HepG2 (cell line): ENCODE results near the gene ZNF419. TPM values are rescaled to one million over a fixed set of nuclear protein-coding genes. Genes with fewer than 3 reads are reported as not detected.
A peak's percentile ranks its signal among the peaks of the same experiment; 100 is the strongest.

Experiments
- AKAP8 ChIP-seq: sonication (generic); formaldehyde crosslinking; IDR thresholded peaks from 2 replicates; pipeline ENCODE4 v1.5.1; 2020; ENCODE audit warnings: mild to moderate bottlenecking, missing genetic modification reagents
- GFI1 ChIP-seq: sonication (generic); formaldehyde crosslinking; IDR thresholded peaks from 2 replicates; pipeline ENCODE4 v1.5.0; 2020; ENCODE audit warnings: missing genetic modification reagents, mild to moderate bottlenecking, borderline replicate concordance
- HOXA3 ChIP-seq: sonication (generic); formaldehyde crosslinking; IDR thresholded peaks from 2 replicates; pipeline ENCODE4 v1.5.0; 2020; ENCODE audit warnings: missing genetic modification reagents
- MEIS2 ChIP-seq: sonication (generic); formaldehyde crosslinking; IDR thresholded peaks from 2 replicates; pipeline ENCODE4 v1.9.0; 2021; ENCODE audit warnings: mild to moderate bottlenecking, missing genetic modification reagents
- MLX ChIP-seq: IDR thresholded peaks from 2 replicates; pipeline ENCODE4 v1.6.1; 2016
- NFKB2 ChIP-seq: sonication (generic); formaldehyde crosslinking; IDR thresholded peaks from 2 replicates; pipeline ENCODE4 v1.4.0; 2020; ENCODE audit warnings: missing genetic modification reagents, borderline replicate concordance
- PBX3 ChIP-seq: sonication (generic); formaldehyde crosslinking; IDR thresholded peaks from 2 replicates; pipeline ENCODE4 v1.8.1; 2023; ENCODE audit warnings: missing genetic modification reagents, inconsistent platforms, borderline replicate concordance
- SALL1 ChIP-seq: sonication (generic); formaldehyde crosslinking; IDR thresholded peaks from 2 replicates; pipeline ENCODE4 v1.8.0; 2022; ENCODE audit warnings: mild to moderate bottlenecking, missing genetic modification reagents
- ZFX ChIP-seq: sonication (generic); formaldehyde crosslinking; IDR thresholded peaks from 2 replicates; pipeline ENCODE4 v1.4.0; 2020; ENCODE audit warnings: mild to moderate bottlenecking, low read depth, missing genetic modification reagents, moderate library complexity
- ZMAT3 ChIP-seq: sonication (generic); formaldehyde crosslinking; conservative IDR thresholded peaks from 2 replicates; pipeline ENCODE4 v1.7.0; 2021; ENCODE audit warnings: missing genetic modification reagents
- ZNF142 ChIP-seq: sonication (generic); formaldehyde crosslinking; IDR thresholded peaks from 2 replicates; pipeline ENCODE4 v1.4.0; 2020; ENCODE audit warnings: missing genetic modification reagents
- ZNF207 ChIP-seq: fragments of 450-650 bp; IDR thresholded peaks from 2 replicates; pipeline ENCODE4 v1.6.1; 2016; ENCODE audit warnings: antibody characterized with exemption, borderline replicate concordance
- ZNF333 ChIP-seq: sonication (generic); formaldehyde crosslinking; IDR thresholded peaks from 2 replicates; pipeline ENCODE4 v1.4.0; 2020; ENCODE audit warnings: mild to moderate bottlenecking, missing genetic modification reagents, borderline replicate concordance
- ZNF33B ChIP-seq: sonication (generic); formaldehyde crosslinking; IDR thresholded peaks from 2 replicates; pipeline ENCODE4 v1.5.1; 2020; ENCODE audit warnings: mild to moderate bottlenecking, missing genetic modification reagents
- ZNF430 ChIP-seq: sonication (generic); formaldehyde crosslinking; IDR thresholded peaks from 2 replicates; pipeline ENCODE4 v1.9.0; 2021; ENCODE audit warnings: mild to moderate bottlenecking, missing genetic modification reagents
- ZNF496 ChIP-seq: sonication (generic); formaldehyde crosslinking; IDR thresholded peaks from 2 replicates; pipeline ENCODE4 v1.8.1; 2023; ENCODE audit warnings: mild to moderate bottlenecking, moderate library complexity, missing genetic modification reagents; ENCODE audit not compliant: insufficient replicate concordance
- ZNF766 ChIP-seq: sonication (generic); formaldehyde crosslinking; IDR thresholded peaks from 2 replicates; pipeline ENCODE4 v1.5.0; 2020; ENCODE audit warnings: missing genetic modification reagents, borderline replicate concordance
- ZNF83 ChIP-seq: sonication (generic); formaldehyde crosslinking; IDR thresholded peaks from 2 replicates; pipeline ENCODE4 v1.4.0; 2020; ENCODE audit warnings: missing genetic modification reagents, mild to moderate bottlenecking, borderline replicate concordance
- ZNF891 ChIP-seq: sonication (generic); formaldehyde crosslinking; IDR thresholded peaks from 2 replicates; pipeline ENCODE4 v1.5.0; 2020; ENCODE audit warnings: mild to moderate bottlenecking, missing genetic modification reagents
- ZSCAN29 ChIP-seq: sonication (generic); formaldehyde crosslinking; conservative IDR thresholded peaks from 2 replicates; pipeline ENCODE4 v1.4.0; 2020; ENCODE audit warnings: mild to moderate bottlenecking, missing genetic modification reagents
- polyA plus RNA-seq, 8 experiments: library from polyadenylated mRNA; depleted of rRNA in 3 of 8; stranded (reverse) in 7 of 8; unstranded in 1 of 8; fragments of >200 nt; fragmentation: Illumina TruSeq in 4 of 8; extraction: Trizol in 4 of 8; gene quantifications; 2 replicates each; pipeline versions ENCODE4 v1.2.1 to v1.2.3, GENCODE V29; 2011 to 2016; ENCODE audit warnings: low read depth in 4 of 8, missing spikeins in 1 of 8, mixed read lengths in 1 of 8; ENCODE audit not compliant: insufficient read depth in 1 of 8
- total RNA-seq, 5 experiments: library from RNA; depleted of rRNA; stranded (reverse); fragments of >200 nt; fragmentation: Illumina TruSeq; extraction: Trizol; gene quantifications; 2 replicates each; pipeline ENCODE4 v1.2.3, GENCODE V29; 2016; ENCODE audit warnings: low read depth in 1 of 5

ZNF419 gene
- total and polyA plus RNA-seq, 2 of the 13 experiments (the other 11 are each of a cell fraction or from before 2014, with no cell fraction given): 8.5 to 8.8 TPM

- TF ChIP-seq MEIS2 (CRISPR knock-in tag) (peak; percentile 65; the same call in 1 of the 2 replicates), MLX (CRISPR knock-in tag) (no peak), SALL1 (CRISPR knock-in tag) (peak; percentile 88), ZFX (CRISPR knock-in tag) (peak; percentile 86), PBX3 (CRISPR knock-in tag) (no peak), GFI1 (CRISPR knock-in tag) (peak; percentile 59; the same call in 1 of the 2 replicates), ZNF83 (CRISPR knock-in tag) (peak; percentile 53; the same call in 1 of the 2 replicates), ZNF891 (peak; percentile 50; the same call in 1 of the 2 replicates), ZNF33B (peak; percentile 66; the same call in 1 of the 2 replicates), ZSCAN29 (CRISPR knock-in tag) (no peak; the same call in 1 of the 2 replicates), ZNF333 (CRISPR knock-in tag) (0 out of 2 replicates have a peak, but pooled peaks have one; percentile 28), HOXA3 (peak; percentile 93), ZNF766 (CRISPR knock-in tag) (no peak; the same call in 1 of the 2 replicates), NFKB2 (CRISPR knock-in tag) (peak; percentile 61; the same call in 1 of the 2 replicates), ZNF496 (CRISPR knock-in tag) (no peak), ZNF142 (CRISPR knock-in tag) (0 out of 2 replicates have a peak, but pooled peaks have one; percentile 56), AKAP8 (CRISPR knock-in tag) (no peak), ZMAT3 (CRISPR knock-in tag) (peak; percentile 77), ZNF207 (no peak), ZNF430 (CRISPR knock-in tag) (0 out of 2 replicates have a peak, but pooled peaks have one; percentile 85)
These were observed 39.8 kb downstream of the ZNF419 start, which contains the start of gene ZNF549 (continued) for GRCh38 chr19:57527136-57527881.
